ENCODE measurements around the gene PAX9.

- TF ChIP-seq CTCF (IDR thresholded peaks at IDR 0.05) (no peak), POLR2A (IDR thresholded peaks at IDR 0.05) (no peak)
Observed at GRCh38 chr14:36676236-36676635, 14.6 kb downstream of the PAX9 start.
